Measurements from ENCODE around the gene KMO.

KMO gene

DNA sequence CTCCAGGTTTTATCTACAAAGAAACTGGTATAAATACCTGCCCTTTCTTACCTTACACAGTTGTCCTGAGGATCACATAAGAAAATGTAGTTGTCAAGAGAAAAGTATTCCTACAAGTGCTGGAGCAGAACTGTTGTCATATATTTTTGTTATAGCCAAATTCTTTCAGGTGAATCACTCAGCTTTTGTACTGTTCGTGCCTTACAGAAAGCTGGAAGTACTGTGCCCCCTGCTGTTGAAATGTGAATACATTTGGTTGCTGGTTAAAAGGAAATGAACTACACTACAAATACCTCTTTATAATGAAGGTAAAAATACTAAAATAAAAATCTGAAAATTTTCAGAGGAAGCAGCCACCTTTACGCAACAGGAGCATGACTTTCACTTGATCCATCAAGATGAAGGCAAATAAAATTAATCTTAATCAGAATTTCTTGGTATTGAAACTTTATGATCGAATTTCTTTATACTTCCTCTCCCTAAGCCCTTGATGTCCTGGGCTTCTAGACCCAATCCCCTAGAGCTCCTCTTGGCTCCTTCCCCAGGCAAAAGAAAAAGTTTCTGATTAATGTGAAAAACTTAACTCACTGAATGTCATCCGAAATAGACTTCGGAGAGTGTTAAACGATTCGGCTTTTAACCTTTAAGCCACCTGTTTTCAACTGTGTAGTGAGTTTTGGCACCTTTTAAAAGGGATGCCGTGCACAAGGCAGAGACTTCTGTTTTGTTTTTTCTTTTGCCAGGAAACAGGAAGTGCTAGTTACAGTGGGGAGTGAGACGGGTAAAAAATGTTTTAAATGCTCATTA is 95.5 kb downstream of the KMO start:
- no peak overlapping the region for H3K4me3 Mint-ChIP-seq
- peaks cover 3% of the 10 kb centered on the region for H3K27me3 Mint-ChIP-seq (ENCODE audit: low read depth)
- no peaks in the 10 kb centered on the region for H3K9me3 Mint-ChIP-seq
- TF ChIP-seq, protein P1, sequence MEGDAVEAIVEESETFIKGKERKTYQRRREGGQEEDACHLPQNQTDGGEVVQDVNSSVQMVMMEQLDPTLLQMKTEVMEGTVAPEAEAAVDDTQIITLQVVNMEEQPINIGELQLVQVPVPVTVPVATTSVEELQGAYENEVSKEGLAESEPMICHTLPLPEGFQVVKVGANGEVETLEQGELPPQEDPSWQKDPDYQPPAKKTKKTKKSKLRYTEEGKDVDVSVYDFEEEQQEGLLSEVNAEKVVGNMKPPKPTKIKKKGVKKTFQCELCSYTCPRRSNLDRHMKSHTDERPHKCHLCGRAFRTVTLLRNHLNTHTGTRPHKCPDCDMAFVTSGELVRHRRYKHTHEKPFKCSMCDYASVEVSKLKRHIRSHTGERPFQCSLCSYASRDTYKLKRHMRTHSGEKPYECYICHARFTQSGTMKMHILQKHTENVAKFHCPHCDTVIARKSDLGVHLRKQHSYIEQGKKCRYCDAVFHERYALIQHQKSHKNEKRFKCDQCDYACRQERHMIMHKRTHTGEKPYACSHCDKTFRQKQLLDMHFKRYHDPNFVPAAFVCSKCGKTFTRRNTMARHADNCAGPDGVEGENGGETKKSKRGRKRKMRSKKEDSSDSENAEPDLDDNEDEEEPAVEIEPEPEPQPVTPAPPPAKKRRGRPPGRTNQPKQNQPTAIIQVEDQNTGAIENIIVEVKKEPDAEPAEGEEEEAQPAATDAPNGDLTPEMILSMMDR (IDR thresholded peaks at IDR 0.05; ENCODE audit: unreplicated experiment in 3 of 3) = peak; percentile 39 to 63 (median 55)
- peaks cover 14% of the 10 kb centered on the region for H3K4me1 Mint-ChIP-seq
- peaks cover 9% of the 10 kb centered on the region for H3K36me3 Mint-ChIP-seq (ENCODE audit: low read depth)
- H3K27ac Mint-ChIP-seq = no peak overlapping the region

DNA sequence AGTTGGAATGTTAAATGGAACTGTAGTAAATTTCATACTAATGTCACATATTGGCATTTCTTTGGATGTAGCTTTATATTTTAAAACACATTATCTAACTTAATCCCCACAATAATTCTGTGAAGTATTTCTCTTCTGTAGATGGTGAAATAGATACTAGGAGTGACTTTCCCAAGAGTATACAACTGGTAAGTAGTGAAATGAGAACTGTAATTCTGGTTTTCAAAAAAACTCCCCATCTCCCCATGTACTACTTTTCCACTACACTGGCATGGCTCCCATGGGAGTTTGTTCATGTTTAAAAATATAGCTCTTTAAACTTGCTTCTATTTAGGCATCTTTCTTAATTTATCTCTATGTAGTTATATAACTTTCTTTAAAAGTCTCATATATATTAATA is 97.8 kb downstream of the KMO start:
- TF ChIP-seq, protein P1 (IDR thresholded peaks at IDR 0.05; ENCODE audit: unreplicated experiment in 3 of 3) = no peak
- H3K4me1 Mint-ChIP-seq = peaks cover 14% of the 10 kb centered on the region
- no peak overlapping the region for H3K27ac Mint-ChIP-seq
- peaks cover 3% of the 10 kb centered on the region for H3K27me3 Mint-ChIP-seq (ENCODE audit: low read depth)
- no peak overlapping the region for H3K4me3 Mint-ChIP-seq
- H3K9me3 Mint-ChIP-seq = no peaks in the 10 kb centered on the region
- H3K36me3 Mint-ChIP-seq (ENCODE audit: low read depth) = peaks cover 25% of the 10 kb centered on the region

DNA sequence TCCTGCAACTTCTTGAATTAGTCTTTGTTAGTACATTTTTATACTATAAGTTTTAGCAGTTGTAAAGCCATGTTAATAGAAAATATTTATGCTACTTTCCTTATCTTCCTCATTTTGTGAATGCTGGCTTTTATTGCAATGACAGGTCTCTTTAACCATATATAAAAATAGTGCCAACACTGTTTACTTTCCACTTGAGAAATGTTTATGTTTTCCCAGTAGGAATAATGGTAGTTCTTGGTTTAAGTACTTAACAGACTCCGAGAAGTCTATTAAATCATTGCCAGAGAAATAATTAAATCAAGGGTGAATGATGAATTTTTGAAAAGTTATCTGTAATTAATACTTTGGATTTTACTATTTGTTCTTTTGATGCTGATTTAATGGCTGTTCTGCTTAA is 98.3 kb downstream of the KMO start:
- TF ChIP-seq, protein P1 (IDR thresholded peaks at IDR 0.05; ENCODE audit: unreplicated experiment in 3 of 3) = no peak
- H3K4me3 Mint-ChIP-seq = no peak overlapping the region
- H3K36me3 Mint-ChIP-seq (ENCODE audit: low read depth) = peaks cover 30% of the 10 kb centered on the region
- H3K27me3 Mint-ChIP-seq (ENCODE audit: low read depth) = peaks cover 3% of the 10 kb centered on the region
- no peaks in the 10 kb centered on the region for H3K9me3 Mint-ChIP-seq
- H3K4me1 Mint-ChIP-seq = peaks cover 14% of the 10 kb centered on the region
- no peak overlapping the region for H3K27ac Mint-ChIP-seq

DNA sequence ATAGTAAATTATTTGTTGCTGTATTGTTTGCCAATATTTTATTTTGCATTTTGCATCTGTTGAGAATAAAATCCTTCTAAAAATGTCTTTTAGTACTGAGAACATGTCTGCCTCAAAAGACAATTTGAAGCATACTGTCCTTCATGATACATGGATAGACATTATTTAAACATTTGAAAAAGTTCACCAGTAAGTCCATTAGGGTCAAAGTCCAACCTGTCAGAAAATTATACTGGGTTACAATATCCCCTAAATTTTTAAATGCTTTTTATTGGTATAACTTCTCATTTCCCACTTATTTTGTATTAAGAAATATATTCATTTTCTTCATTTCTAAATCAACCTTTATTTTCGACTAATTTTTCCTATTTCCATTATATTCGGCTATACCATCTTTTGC is 98.7 kb downstream of the KMO start:
- Mint-ChIP-seq H3K9me3 (no peaks in the 10 kb centered on the region), H3K27me3 (ENCODE audit: low read depth) (peaks cover 3% of the 10 kb centered on the region), H3K4me1 (peaks cover 14% of the 10 kb centered on the region), H3K27ac (no peak overlapping the region), H3K4me3 (no peak overlapping the region), H3K36me3 (ENCODE audit: low read depth) (peaks cover 33% of the 10 kb centered on the region)
- TF ChIP-seq, protein P1 (IDR thresholded peaks at IDR 0.05; ENCODE audit: unreplicated experiment in 3 of 3) = no peak

DNA sequence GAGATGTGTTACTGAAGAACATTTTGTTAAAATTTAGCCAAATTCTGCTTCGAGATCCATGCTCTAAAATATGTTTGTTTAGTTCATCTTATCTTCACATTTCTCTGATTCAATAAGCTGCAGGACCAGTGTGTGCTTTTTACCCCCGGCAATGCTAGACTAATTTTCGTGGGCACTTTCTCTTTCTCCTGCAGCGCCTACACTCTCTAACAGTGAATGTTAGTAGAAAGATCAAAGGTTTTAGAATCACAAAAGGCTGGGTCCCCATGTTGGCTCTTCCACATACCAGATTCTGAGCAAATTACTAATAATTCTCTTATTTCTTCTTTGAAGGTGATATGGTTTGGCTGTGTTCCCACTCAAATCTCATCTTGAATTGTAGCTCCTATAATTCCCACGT is 99.5 kb downstream of the KMO start:
- peaks cover 38% of the 10 kb centered on the region for H3K36me3 Mint-ChIP-seq (ENCODE audit: low read depth)
- no peaks in the 10 kb centered on the region for H3K9me3 Mint-ChIP-seq
- peaks cover 3% of the 10 kb centered on the region for H3K27me3 Mint-ChIP-seq (ENCODE audit: low read depth)
- TF ChIP-seq, protein P1 (IDR thresholded peaks at IDR 0.05; ENCODE audit: unreplicated experiment in 3 of 3) = no peak
- H3K4me1 Mint-ChIP-seq = peaks cover 19% of the 10 kb centered on the region
- no peak overlapping the region for H3K4me3 Mint-ChIP-seq
- no peak overlapping the region for H3K27ac Mint-ChIP-seq

DNA sequence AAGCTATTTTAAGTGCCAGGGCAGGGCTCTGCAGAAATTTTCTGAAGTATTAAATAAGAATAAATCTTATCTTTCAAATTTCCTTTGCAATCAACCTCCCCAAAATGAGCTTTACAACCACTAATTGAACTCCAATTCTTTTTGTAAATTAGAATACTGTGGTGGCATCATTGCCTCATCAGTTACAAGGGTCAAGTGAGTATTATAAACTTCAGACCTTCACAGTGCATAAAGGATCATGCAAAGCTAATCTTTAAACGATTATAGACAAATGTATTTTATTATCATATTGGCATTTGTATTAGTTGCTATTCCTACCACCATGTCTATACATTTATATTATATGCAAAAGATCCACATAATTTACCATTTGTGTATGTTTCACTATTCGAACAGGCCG is 100.8 kb downstream of the KMO start:
- no peak overlapping the region for H3K27ac Mint-ChIP-seq
- peaks cover 3% of the 10 kb centered on the region for H3K27me3 Mint-ChIP-seq (ENCODE audit: low read depth)
- peaks cover 41% of the 10 kb centered on the region for H3K36me3 Mint-ChIP-seq (ENCODE audit: low read depth)
- no peak overlapping the region for H3K4me3 Mint-ChIP-seq
- peaks cover 32% of the 10 kb centered on the region for H3K4me1 Mint-ChIP-seq
- TF ChIP-seq, protein P1 (IDR thresholded peaks at IDR 0.05; ENCODE audit: unreplicated experiment in 3 of 3) = no peak
- H3K9me3 Mint-ChIP-seq = no peaks in the 10 kb centered on the region
